PC-9 (cell line): Measurements from ENCODE around the gene NOP53. TPM values are rescaled to one million over a fixed set of nuclear protein-coding genes. Genes with fewer than 3 reads are reported as not detected.

Source experiments
- BruUV-seq: library from RNA; stranded (reverse); fragments of 400-500 nt; replicated peaks from 2 replicates; lab custom pipeline; 2021; lab: Mats Ljungman, UMichigan
- CTCF ChIA-PET: fragments of 300-600 bp; sonication (Branson Sonifier 250); formaldehyde crosslinking; loops from one replicate; lab custom pipeline; 2022; ENCODE audit warnings: antibody characterized with exemption; lab: Charles Lee
- POLR2A ChIA-PET: fragments of 300-600 bp; sonication (Branson Sonifier 250); formaldehyde crosslinking; loops from one replicate; lab custom pipeline; 2022; ENCODE audit warnings: antibody characterized with exemption; ENCODE audit not compliant: unreplicated experiment; lab: Charles Lee
- DNase-seq, 2 experiments: peaks; one replicate each; pipeline versions ENCODE4 v3.0.0 to v3.0.0-alpha.2; 2015 to 2022; ENCODE audit warnings: mixed read lengths in 1 of 2
- H2AFZ ChIP-seq: fragments of 200-600 bp; sonication (generic); 2 replicates; pipeline ENCODE4 v1.8.1; 2017; ENCODE audit warnings: antibody characterized with exemption
- H3F3A ChIP-seq: fragments of 200-600 bp; sonication (generic); 2 replicates; pipeline ENCODE4 v1.8.1; 2017; ENCODE audit warnings: antibody characterized with exemption, mild to moderate bottlenecking, low read depth; ENCODE audit not compliant: insufficient read depth
- H3K27ac ChIP-seq: fragments of 200-600 bp; sonication (generic); 2 replicates; pipeline ENCODE4 v1.6.1; 2016; ENCODE audit warnings: mixed run types
- H3K27me3 ChIP-seq: fragments of 200-600 bp; sonication (generic); 2 replicates; pipeline ENCODE4 v1.6.1; 2016; ENCODE audit warnings: low read depth, mixed run types; ENCODE audit not compliant: insufficient read depth
- H3K36me3 ChIP-seq: fragments of 200-600 bp; sonication (generic); 2 replicates; pipeline ENCODE4 v1.6.1; 2016; ENCODE audit warnings: low read depth, mixed run types
- H3K4me1 ChIP-seq: fragments of 200-600 bp; sonication (generic); replicated peaks from 2 replicates; pipeline ENCODE4 v1.6.1; 2016; ENCODE audit warnings: mixed run types; ENCODE audit not compliant: insufficient read depth
- H3K4me2 ChIP-seq: fragments of 200-600 bp; sonication (generic); 2 replicates; pipeline ENCODE4 v1.6.1; 2017; ENCODE audit warnings: mixed run types
- H3K4me3 ChIP-seq: fragments of 200-600 bp; sonication (generic); 2 replicates; pipeline ENCODE4 v1.6.1; 2016; ENCODE audit warnings: mixed run types
- H3K79me2 ChIP-seq: fragments of 200-600 bp; sonication (generic); 2 replicates; pipeline ENCODE4 v1.6.1; 2017; ENCODE audit warnings: low read depth, mixed run types
- H3K9me2 ChIP-seq: fragments of 200-600 bp; sonication (generic); 2 replicates; pipeline ENCODE4 v1.8.1; 2017; ENCODE audit warnings: mild to moderate bottlenecking; ENCODE audit not compliant: insufficient read depth
- H3K9me3 ChIP-seq: fragments of 200-600 bp; sonication (generic); 2 replicates; pipeline ENCODE4 v1.8.1; 2016; ENCODE audit warnings: low read depth; ENCODE audit not compliant: insufficient read depth
- H4K20me1 ChIP-seq: fragments of 200-600 bp; sonication (generic); 2 replicates; pipeline ENCODE4 v1.8.1; 2017; ENCODE audit not compliant: insufficient read depth
- CTCF ChIP-seq: fragments of 200-600 bp; sonication (generic); conservative IDR thresholded peaks from 2 replicates; pipeline ENCODE4 v1.6.1; 2017; ENCODE audit warnings: mixed run types, antibody characterized with exemption, mild to moderate bottlenecking, moderate library complexity
- EZH2 ChIP-seq: fragments of 200-600 bp; sonication (generic); IDR thresholded peaks from 2 replicates; pipeline ENCODE4 v1.8.0; 2017; ENCODE audit warnings: antibody characterized with exemption, low read depth
- intact Hi-C: fragments of 100-400 bp; cut with micrococcal nuclease; formaldehyde crosslinking; loops from one replicate; pipeline ENCODE4 v1.10.0; 2022; ENCODE audit not compliant: unreplicated experiment
- total RNA-seq: library from RNA; stranded (reverse); gene quantifications from 2 replicates; pipeline ENCODE4 v1.2.3, GENCODE V29; 2021

Gene NOP53
- total RNA-seq, 1 experiment from 2014 or later: 225 TPM

- no peak for TF ChIP-seq CTCF
- TF ChIP-seq EZH2: no peak
- Histone ChIP-seq H3K27me3 (no peaks in the 10 kb centered on the region), H3K36me3 (peaks cover 34% of the 10 kb centered on the region), H3K4me3 (no peak overlapping the region), H3F3A (peaks cover 54% of the 10 kb centered on the region), H3K79me2 (no peaks in the 10 kb centered on the region), H3K27ac (no peak overlapping the region), H3K4me2 (no peak overlapping the region), H3K9me2 (no peaks in the 10 kb centered on the region), H4K20me1 (peaks cover 25% of the 10 kb centered on the region), H3K9me3 (no peaks in the 10 kb centered on the region), H3K4me1 (no peaks in the 10 kb centered on the region), H2AFZ (no peak overlapping the region)
- CTCF ChIA-PET: no interaction called here
- no TSS peak for BruUV-seq
- no peak for DNase-seq
- intact Hi-C loops: no loop called here
- POLR2A ChIA-PET: no interaction called here
These were observed 11.7 kb downstream of the NOP53 start for GRCh38 chr19:47756953-47757608.

- DNase-seq: no peak
- H3K4me3 ChIP-seq: no peak overlapping the region
- intact Hi-C loops: no loop called here
- no peaks in the 10 kb centered on the region for H3K27me3 ChIP-seq
- H3K36me3 ChIP-seq: peaks cover 27% of the 10 kb centered on the region
- peaks cover 25% of the 10 kb centered on the region for H4K20me1 ChIP-seq
- TF ChIP-seq EZH2 (no peak), CTCF (no peak)
- H3K9me3 ChIP-seq: no peaks in the 10 kb centered on the region
- H3F3A ChIP-seq: peaks cover 55% of the 10 kb centered on the region
- H2AFZ ChIP-seq: no peak overlapping the region
- no peaks in the 10 kb centered on the region for H3K79me2 ChIP-seq
- H3K4me2 ChIP-seq: no peak overlapping the region
- CTCF ChIA-PET: interaction anchor here (0.6 kb wide), 2 partner anchors 1249 to 1899 kb away, joined by 8 to 9 read pairs; no protein-coding TSS in a partner anchor
- POLR2A ChIA-PET: no interaction called here
- BruUV-seq: no TSS peak
- H3K27ac ChIP-seq: no peak overlapping the region
- H3K4me1 ChIP-seq: no peaks in the 10 kb centered on the region
- H3K9me2 ChIP-seq: no peaks in the 10 kb centered on the region
These were observed 12.5 kb downstream of the NOP53 start for GRCh38 chr19:47757617-47758442.

- BruUV-seq: no TSS peak
- Histone ChIP-seq H3K9me3 (no peaks in the 10 kb centered on the region), H3K9me2 (no peaks in the 10 kb centered on the region), H3K36me3 (peaks cover 22% of the 10 kb centered on the region), H3K79me2 (no peaks in the 10 kb centered on the region), H3K4me2 (no peak overlapping the region), H3K27me3 (no peaks in the 10 kb centered on the region), H3K4me1 (no peaks in the 10 kb centered on the region), H3F3A (peaks cover 60% of the 10 kb centered on the region), H3K27ac (no peak overlapping the region), H4K20me1 (peaks cover 20% of the 10 kb centered on the region), H2AFZ (no peak overlapping the region), H3K4me3 (no peak overlapping the region)
- CTCF ChIA-PET: interaction anchor here (0.6 kb wide), 1 partner anchor 1250 kb away, joined by 8 read pairs; no protein-coding TSS in a partner anchor
- TF ChIP-seq CTCF (no peak), EZH2 (no peak)
- no peak for DNase-seq
- intact Hi-C loops: no loop called here
- POLR2A ChIA-PET: no interaction called here
These were observed 13.1 kb downstream of the NOP53 start for GRCh38 chr19:47758443-47758804.
